Smooth muscle cell (in vitro differentiated cells): ENCODE data around the gene INO80B. TPM values are rescaled to one million over a fixed set of nuclear protein-coding genes. Genes with fewer than 3 reads are reported as not detected.

ENCODE experiments used
- DNase-seq: peaks from one replicate; lab custom pipeline; 2025; ENCODE audit not compliant: unreplicated experiment; lab: John Stamatoyannopoulos, UW
- H2AFZ ChIP-seq: fragments of 200-600 bp; sonication (generic); 2 replicates; pipeline ENCODE4 v1.6.0; 2016; ENCODE audit warnings: antibody characterized with exemption, low read depth, mild to moderate bottlenecking
- H3F3A ChIP-seq: fragments of 200-600 bp; sonication (generic); 2 replicates; pipeline ENCODE4 v1.6.0; 2017; ENCODE audit warnings: antibody characterized with exemption, low read depth
- H3K27ac ChIP-seq: fragments of 200-600 bp; sonication (generic); 2 replicates; pipeline ENCODE4 v1.5.1; 2016; ENCODE audit warnings: low read depth, mild to moderate bottlenecking
- H3K27me3 ChIP-seq: fragments of 200-600 bp; sonication (generic); 2 replicates; pipeline ENCODE4 v1.6.1; 2016; ENCODE audit warnings: low read depth, mild to moderate bottlenecking
- H3K36me3 ChIP-seq: fragments of 200-600 bp; sonication (generic); 2 replicates; pipeline ENCODE4 v1.5.1; 2016; ENCODE audit warnings: low read depth
- H3K4me1 ChIP-seq: fragments of 200-600 bp; sonication (generic); 2 replicates; pipeline ENCODE4 v1.5.1; 2016; ENCODE audit warnings: low read depth
- H3K4me2 ChIP-seq: fragments of 200-600 bp; sonication (generic); 2 replicates; pipeline ENCODE4 v1.6.0; 2016; ENCODE audit warnings: mild to moderate bottlenecking
- H3K4me3 ChIP-seq: fragments of 200-600 bp; sonication (generic); 2 replicates; pipeline ENCODE4 v1.5.1; 2016; ENCODE audit warnings: mild to moderate bottlenecking
- H3K79me2 ChIP-seq: fragments of 200-600 bp; sonication (generic); 2 replicates; pipeline ENCODE4 v1.6.0; 2016; ENCODE audit warnings: low read depth, mild to moderate bottlenecking
- H3K9ac ChIP-seq: fragments of 200-600 bp; sonication (generic); 2 replicates; pipeline ENCODE4 v1.6.0; 2016; ENCODE audit warnings: low read depth
- H3K9me3 ChIP-seq: fragments of 200-600 bp; sonication (generic); replicated peaks from 2 replicates; pipeline ENCODE4 v1.5.1; 2016; ENCODE audit warnings: low read depth
- H4K20me1 ChIP-seq: fragments of 200-600 bp; sonication (generic); 2 replicates; pipeline ENCODE4 v1.6.0; 2016; ENCODE audit warnings: low read depth
- CTCF ChIP-seq: fragments of 200-600 bp; sonication (generic); IDR thresholded peaks from 2 replicates; pipeline ENCODE4 v1.5.1; 2017; ENCODE audit warnings: borderline replicate concordance, mild to moderate bottlenecking, antibody characterized with exemption; ENCODE audit not compliant: insufficient read depth, poor library complexity, severe bottlenecking
- WGBS: methylation state at CpG from one replicate; pipeline ENCODE4 v1.1.7; 2016; ENCODE audit warnings: low lambda C conversion rate; 5-methylcytosine and 5-hydroxymethylcytosine counted together
- polyA plus RNA-seq: library from polyadenylated mRNA; unstranded; fragments of >200 nt; fragmentation: Nextera tagmentation; extraction: Ambion mirVana; gene quantifications from 2 replicates; pipeline ENCODE4 v1.2.1, GENCODE V29; 2016
- total RNA-seq: library from RNA; depleted of rRNA; stranded (reverse); fragments of >200 nt; gene quantifications from 2 replicates; pipeline ENCODE4 v1.2.3, GENCODE V29; 2014

The INO80B gene
- total and polyA plus RNA-seq, 2 experiments from 2014 or later, result 4.7 to 10.4 TPM

- peak overlapping the region; percentile 82 for H3K9ac ChIP-seq
- WGBS, result 57% methylated on average over 3 of the region's 3 CpGs
- peaks cover 54% of the 10 kb centered on the region for H4K20me1 ChIP-seq
- H3K36me3 ChIP-seq, result no peaks in the 10 kb centered on the region
- H3K4me1 ChIP-seq, result peaks cover 30% of the 10 kb centered on the region
- TF ChIP-seq CTCF, result no peak
- peaks cover 62% of the 10 kb centered on the region for H3K79me2 ChIP-seq
- no peak overlapping the region for H2AFZ ChIP-seq
- peak overlapping the region; percentile 61 for H3K4me3 ChIP-seq
- H3F3A ChIP-seq, result peaks cover 15% of the 10 kb centered on the region
- H3K27me3 ChIP-seq, result no peaks in the 10 kb centered on the region
- peak overlapping the region; percentile 96 for H3K4me2 ChIP-seq
- DNase-seq, result no peak
- no peaks in the 10 kb centered on the region for H3K9me3 ChIP-seq
- peak overlapping the region; percentile 93 for H3K27ac ChIP-seq
Measured at GRCh38 chr2:74439373-74439772, 15.5 kb upstream of the INO80B start.

- Histone ChIP-seq H3K27me3 (no peaks in the 10 kb centered on the region), H3K4me3 (peak overlapping the region; percentile 61), H3K36me3 (no peaks in the 10 kb centered on the region), H3K9me3 (no peaks in the 10 kb centered on the region), H3K9ac (peak overlapping the region; percentile 82), H4K20me1 (peaks cover 49% of the 10 kb centered on the region), H3K4me1 (peaks cover 30% of the 10 kb centered on the region), H2AFZ (no peak overlapping the region), H3K4me2 (peak overlapping the region; percentile 96), H3K27ac (peak overlapping the region; percentile 93), H3F3A (peaks cover 15% of the 10 kb centered on the region), H3K79me2 (peaks cover 56% of the 10 kb centered on the region)
- TF ChIP-seq CTCF, result no peak
- DNase-seq, result peak; percentile 60
- 9% methylated on average over 14 of the region's 14 CpGs for WGBS
Measured at GRCh38 chr2:74439803-74440377, 15.0 kb upstream of the INO80B start.

GRCh38 chr2:74440378-74441169 lies 14.3 kb upstream of the INO80B start:
- peaks cover 30% of the 10 kb centered on the region for H3K4me1 ChIP-seq
- no peaks in the 10 kb centered on the region for H3K9me3 ChIP-seq
- peaks cover 15% of the 10 kb centered on the region for H3F3A ChIP-seq
- peak overlapping the region; percentile 93 for H2AFZ ChIP-seq
- H3K27ac ChIP-seq, result peak overlapping the region; percentile 93
- TF ChIP-seq CTCF, result no peak
- peak overlapping the region; percentile 82 for H3K9ac ChIP-seq
- no peaks in the 10 kb centered on the region for H3K36me3 ChIP-seq
- peak overlapping the region; percentile 61 for H3K4me3 ChIP-seq
- peaks cover 42% of the 10 kb centered on the region for H4K20me1 ChIP-seq
- peak; percentile 79 for DNase-seq
- peaks cover 50% of the 10 kb centered on the region for H3K79me2 ChIP-seq
- H3K4me2 ChIP-seq, result peak overlapping the region; percentile 96
- 2% methylated on average over 44 of the region's 45 CpGs for WGBS
- H3K27me3 ChIP-seq, result no peaks in the 10 kb centered on the region
